HG02970 (cell line): Measurements from ENCODE around the gene PCNX2.
"Not testable (repeated sequence)": the region's sequence is repeated elsewhere in the genome, so short reads cannot be mapped to it uniquely, and the experiment has no call there.

ENCODE experiments used
- ATAC-seq: cut with Tn5 transposase; IDR thresholded peaks from one replicate; pipeline ENCODE4 v1.9.1; 2021; ENCODE audit warnings: mild to moderate bottlenecking, moderate library complexity, moderate number of reproducible peaks; ENCODE audit not compliant: unreplicated experiment, low FRiP score

PCNX2 gene

DNA sequence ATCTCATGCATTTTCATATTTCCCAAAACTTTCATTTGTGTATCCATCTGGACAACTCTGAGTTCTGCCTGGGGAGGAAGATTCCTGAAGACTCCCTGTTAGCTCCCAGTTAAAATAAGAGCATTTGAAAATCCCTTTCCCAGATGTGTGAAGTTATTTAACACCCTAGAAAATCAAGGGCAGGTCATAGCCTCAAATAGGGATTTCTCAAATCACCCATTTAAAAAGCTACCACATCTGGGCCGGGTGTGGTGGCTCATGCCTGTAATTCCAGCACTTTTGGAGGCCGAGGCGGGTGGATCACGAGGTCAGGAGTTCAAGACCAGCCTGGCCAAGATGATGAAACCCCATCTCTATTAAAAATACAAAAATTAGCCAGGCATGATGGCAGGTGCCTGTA, 214.7 kb downstream of the PCNX2 start:
- ATAC-seq = not testable (repeated sequence)

GRCh38 chr1:233080286-233080685, 215.2 kb downstream of the PCNX2 start:
- no peak for ATAC-seq

DNA sequence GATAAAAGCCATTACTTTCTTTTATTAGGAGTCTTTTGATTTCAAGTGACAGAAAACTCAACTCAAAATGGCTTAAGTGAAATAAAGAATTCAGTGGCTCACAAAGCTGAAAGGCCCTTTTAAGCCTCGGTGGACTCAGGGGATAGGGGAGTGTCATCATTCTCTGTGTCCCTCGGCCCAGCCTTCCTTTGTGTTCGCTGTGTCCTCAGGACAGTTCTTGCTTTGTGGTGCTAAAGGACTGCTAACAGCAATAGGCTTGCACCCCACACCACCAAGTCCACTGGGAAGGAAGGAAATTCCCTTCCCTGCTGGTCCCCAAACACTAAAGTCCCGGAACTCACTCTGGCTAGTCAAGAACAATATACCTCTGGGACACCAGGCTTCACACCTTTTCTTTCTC, 216.0 kb downstream of the PCNX2 start:
- ATAC-seq = no peak

DNA sequence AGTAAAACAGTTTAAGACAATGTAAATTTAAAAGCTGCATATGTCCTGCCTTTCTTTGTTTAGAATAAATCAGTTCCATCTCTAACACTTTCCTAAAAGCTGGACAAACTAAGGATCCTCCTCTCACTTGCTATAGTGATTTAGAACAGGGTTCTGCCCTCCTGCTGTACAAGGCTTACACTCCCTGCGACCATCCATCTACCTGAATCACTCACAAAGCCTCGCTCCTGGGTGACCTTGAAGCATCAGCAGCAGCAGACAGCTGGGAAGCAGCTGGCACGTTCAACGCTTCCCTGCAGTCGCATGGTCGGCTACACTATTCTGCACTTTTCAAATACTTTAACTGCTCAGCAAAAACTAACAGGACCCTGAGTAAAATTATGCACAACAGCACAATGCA, 217.1 kb downstream of the PCNX2 start:
- ATAC-seq = no peak

GRCh38 chr1:233075915-233076295, 219.6 kb downstream of the PCNX2 start:
- no peak for ATAC-seq

DNA sequence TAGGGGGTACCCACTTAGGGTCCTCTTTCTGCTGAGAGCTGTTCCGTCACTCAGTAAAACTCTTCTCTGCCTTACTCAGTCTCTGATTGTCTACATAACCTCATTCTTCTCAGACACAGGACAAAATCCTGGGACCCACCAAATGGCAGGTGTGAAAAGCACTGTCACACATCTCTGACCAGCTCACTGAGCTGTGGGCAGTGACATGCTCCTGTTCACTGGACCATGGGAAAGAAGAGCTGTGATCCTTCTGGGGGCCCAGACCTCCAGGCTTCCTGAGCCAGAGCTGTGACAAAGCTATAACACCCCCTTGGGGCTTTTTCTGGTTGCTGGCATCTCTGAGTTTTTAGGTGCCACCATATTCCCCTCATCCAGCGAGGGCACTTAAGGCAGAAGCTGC, 229.4 kb downstream of the PCNX2 start:
- ATAC-seq = no peak

GRCh38 chr1:233065685-233066084, 229.8 kb downstream of the PCNX2 start:
- no peak for ATAC-seq

GRCh38 chr1:233064988-233065387, 230.5 kb downstream of the PCNX2 start:
- no peak for ATAC-seq

DNA sequence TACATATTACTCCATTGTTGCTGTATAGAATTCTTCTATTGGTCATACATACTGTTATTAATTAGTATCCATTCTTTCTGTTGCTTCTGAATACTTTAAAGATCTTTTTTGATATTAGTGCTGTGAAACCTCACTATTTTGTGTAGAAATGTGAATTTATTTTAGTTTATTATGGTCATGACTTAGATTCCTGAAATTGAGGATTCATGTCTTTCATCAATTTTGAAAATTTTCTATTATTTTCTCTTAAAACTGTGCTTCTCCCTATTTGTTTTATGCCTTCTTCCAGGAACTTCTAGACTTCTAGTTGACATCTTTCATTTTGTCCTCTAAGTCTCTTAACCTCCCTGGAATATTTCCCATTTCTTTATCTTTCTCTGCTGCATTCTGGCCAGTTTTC, 232.1 kb downstream of the PCNX2 start:
- ATAC-seq = no peak

DNA sequence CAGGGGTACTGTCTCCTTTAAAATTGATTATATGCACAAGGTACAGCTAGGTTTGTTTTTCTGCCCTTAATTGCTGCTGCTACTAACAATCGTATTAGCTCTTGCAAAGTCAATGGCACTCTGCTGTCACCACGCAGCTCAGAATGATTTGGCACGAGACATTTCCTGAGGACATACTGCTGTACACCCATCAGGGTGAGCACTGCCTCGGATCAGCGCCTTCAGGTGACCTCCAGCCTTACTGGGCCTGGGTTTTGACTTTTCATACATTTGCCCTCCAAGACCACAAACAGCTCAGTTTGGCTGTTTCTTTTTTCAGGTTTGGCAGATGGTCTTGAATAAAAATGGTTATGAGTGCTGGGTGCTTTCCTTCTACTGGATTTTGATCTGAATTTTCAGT, 234.3 kb downstream of the PCNX2 start:
- no peak for ATAC-seq

DNA sequence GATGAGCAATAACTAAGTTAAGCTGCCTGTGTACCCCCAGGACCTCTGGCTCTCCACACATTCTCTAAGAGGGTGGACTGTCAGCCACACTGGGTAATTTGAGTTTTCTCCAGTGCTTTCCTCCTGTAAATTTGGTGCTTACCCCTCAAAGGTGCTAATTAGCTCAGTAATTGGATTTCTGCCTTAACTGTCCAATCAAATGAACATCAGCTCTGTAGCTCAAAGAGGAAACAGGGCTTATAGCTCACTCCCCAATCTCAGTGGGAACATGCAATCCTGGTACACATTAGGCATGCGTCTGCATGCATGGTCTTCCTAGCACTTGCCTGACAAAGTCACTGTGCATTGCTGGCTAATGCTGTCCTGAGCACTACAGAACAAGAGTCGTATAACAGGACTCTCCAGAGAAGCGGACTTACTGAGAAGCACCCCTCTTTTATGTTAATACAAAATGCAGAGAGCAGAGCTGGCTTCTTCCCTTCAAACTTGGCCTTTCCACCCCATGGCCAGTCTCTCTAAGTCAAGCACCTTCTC, 235.0 kb downstream of the PCNX2 start:
- ATAC-seq = no peak

DNA sequence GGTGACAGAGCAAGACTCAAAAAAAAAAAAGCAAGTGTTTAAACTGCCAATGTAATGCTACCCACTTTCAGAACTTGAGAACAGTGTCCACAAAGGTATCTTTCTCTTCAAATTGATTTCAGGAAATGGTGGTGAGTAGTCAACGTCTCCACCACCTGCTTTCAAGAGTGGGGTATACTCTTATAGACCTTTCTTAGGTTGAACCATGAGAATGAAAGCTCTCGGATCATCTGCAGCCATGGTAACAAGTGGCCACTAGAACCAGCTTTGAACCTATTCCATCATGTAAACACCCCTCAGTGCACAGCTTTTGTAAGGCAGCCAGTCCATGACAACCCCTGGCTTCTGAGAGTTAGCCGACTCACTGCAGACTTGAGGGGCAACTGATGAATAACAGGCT, 237.7 kb downstream of the PCNX2 start:
- no peak for ATAC-seq

DNA sequence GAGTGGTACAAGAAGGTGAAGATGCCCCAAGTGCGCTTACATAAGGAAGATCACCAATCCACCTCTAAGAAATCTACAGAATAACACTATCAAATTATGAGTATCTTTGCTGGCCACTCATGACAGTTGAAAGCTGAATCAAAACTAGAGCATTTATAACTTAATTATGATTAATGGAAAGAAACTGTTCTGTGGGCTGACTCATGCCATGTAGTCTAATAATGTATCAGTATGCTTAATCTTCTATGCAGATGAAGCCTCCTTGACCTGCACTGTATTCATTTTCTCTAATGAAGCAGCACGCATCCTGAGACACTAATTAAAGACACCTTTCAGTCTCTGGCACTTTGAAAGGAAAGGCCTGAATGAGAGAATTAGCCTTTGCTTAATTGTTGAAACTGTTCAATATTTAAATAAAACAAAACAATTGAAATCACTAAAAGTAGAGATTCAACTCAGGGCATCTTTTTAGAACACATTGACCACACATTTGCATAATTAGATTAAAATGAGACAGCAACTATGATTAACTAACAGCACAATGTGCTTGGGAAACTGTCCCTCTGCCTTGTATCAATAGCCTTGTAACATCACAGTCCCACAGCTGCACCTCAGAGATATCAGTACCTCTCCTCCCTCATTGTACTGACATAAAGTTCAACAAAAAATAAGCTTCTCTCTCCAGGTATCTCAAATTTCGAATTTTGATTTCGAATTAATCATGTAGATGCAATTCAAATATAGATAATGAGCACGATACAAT, 239.5 kb downstream of the PCNX2 start:
- no peak for ATAC-seq

DNA sequence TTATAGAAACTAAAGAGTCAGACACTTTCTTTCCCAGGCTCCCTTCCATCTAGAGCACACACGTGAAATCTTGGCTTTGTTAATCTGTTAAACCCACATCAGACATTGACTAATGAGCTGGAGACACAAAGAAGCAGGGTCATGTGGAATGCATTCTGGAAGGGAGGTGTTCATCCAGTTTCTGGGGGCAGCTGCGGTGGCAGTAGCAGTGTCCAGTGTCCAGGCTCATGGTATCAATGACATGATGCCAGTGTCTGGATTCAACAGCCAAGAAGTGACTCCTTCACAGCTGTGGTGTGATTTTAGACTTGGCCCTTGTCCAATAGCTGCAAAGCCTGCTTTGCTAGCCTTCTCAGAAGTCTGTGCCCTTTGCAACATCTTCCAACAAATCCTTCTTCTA, 249.9 kb downstream of the PCNX2 start:
- ATAC-seq = no peak

DNA sequence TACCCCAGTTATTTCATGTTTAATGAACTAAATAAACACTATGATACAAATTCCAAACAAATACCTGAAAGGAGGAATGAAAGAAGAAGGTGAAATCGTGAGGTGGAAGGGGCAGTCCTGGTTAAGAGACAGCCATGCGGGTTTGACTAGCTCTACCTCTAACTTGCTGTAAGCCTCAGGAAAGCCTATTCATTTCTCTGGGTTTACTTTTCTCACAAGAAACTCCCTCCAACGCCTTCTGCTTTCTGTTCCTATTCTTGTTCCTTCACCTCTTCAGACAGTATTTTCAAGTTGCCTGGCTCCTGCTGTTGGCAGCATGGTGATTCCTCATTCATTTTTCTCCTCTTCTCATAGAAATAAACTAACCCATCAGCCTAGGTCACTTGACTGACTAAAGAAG, 252.7 kb downstream of the PCNX2 start:
- no peak for ATAC-seq

GRCh38 chr1:233040494-233040893, 255.0 kb downstream of the PCNX2 start:
- ATAC-seq = no peak

DNA sequence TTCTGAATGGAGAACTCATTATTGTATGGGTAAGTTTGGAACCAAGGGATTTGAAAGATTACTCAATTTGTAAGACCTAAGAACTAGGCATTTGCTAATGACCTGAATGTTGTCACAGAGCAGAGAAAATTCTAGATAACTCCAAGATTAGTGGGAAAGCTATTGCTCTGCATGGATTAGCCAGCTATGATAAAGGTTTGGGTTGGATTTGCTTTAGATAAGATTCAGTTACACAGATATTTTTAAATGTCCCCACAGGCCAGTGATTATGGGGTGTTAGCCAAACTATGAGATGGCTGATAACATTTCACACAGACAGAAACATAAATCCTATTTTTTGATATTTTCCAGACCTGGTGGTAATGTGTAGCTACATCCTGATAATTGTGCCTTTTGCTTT, 256.9 kb downstream of the PCNX2 start:
- ATAC-seq = no peak

GRCh38 chr1:233037843-233038242, 257.7 kb downstream of the PCNX2 start:
- no peak for ATAC-seq

- ATAC-seq = no peak
These were observed 260.7 kb downstream of the PCNX2 start for GRCh38 chr1:233034836-233035235.

GRCh38 chr1:233033361-233033760, 262.2 kb downstream of the PCNX2 start:
- no peak for ATAC-seq

- no peak for ATAC-seq
These were observed 262.6 kb downstream of the PCNX2 start for GRCh38 chr1:233032916-233033315.

DNA sequence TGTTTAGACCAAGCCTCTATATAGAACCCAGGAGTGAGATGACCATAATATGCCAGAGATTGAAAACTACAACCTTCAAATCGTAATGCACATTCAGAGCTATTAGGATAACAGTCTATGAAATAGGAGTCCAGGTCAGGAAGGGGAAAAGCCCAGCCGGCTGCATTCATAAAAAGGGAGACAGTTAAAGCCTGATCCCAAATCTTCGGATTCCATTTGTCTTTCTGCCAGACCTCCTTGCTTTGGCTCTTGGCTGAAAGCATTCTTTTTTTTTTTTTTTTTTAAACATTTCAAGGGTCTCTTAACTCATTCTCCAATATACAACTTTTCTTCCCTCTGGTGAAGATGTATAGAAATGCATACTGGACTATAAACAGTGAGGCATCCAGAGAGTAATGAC, 264.0 kb downstream of the PCNX2 start:
- no peak for ATAC-seq

DNA sequence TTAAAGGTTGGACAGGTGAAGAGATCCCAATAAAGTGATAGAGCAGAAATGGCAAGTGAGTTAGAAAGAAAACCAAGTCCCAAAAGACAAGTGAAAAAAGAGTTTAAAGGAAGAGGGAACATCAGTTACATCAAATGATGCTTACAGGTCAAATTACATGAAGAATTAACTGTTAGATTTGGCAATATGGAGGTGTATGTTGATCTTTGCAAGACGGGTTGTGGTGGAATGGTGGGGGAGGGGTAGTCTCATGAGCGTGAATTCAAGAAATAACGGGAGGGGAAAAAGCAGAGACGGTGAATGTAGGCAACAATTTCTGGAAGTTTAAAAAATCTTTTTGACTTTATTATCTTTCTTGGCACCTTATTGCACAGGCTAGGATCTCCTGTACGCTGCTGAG, 268.5 kb downstream of the PCNX2 start:
- no peak for ATAC-seq
